Parathyroid adenoma (tissue), 2 donors: Measurements from ENCODE around the gene MAP1A.

Source experiments
- H2AFZ ChIP-seq: fragments of 300-600 bp; sonication (generic); one replicate; pipeline ENCODE4 v1.7.0; 2017; ENCODE audit warnings: antibody characterized with exemption, mild to moderate bottlenecking
- H3K27ac ChIP-seq: fragments of 300-600 bp; sonication (generic); one replicate; pipeline ENCODE4 v1.7.0; 2017
- H3K27me3 ChIP-seq: fragments of 300-600 bp; sonication (generic); one replicate; pipeline ENCODE4 v1.7.0; 2017; ENCODE audit warnings: low read length; ENCODE audit not compliant: control insufficient read depth, insufficient read depth
- H3K36me3 ChIP-seq: fragments of 300-600 bp; sonication (generic); one replicate; pipeline ENCODE4 v1.7.0; 2017; ENCODE audit warnings: low read length; ENCODE audit not compliant: control insufficient read depth, insufficient read depth
- H3K4me1 ChIP-seq: fragments of 300-600 bp; sonication (generic); one replicate; pipeline ENCODE4 v1.7.0; 2017; ENCODE audit warnings: control low read depth
- H3K4me2 ChIP-seq: fragments of 300-600 bp; sonication (generic); one replicate; pipeline ENCODE4 v1.7.0; 2017; ENCODE audit warnings: low read length
- H3K4me3 ChIP-seq: fragments of 300-600 bp; sonication (generic); one replicate; pipeline ENCODE4 v1.7.0; 2017; ENCODE audit warnings: low read depth, low read length
- H3K79me2 ChIP-seq: fragments of 300-600 bp; sonication (generic); one replicate; pipeline ENCODE4 v1.7.0; 2017; ENCODE audit warnings: control low read depth
- H3K9ac ChIP-seq: fragments of 300-600 bp; sonication (generic); one replicate; pipeline ENCODE4 v1.7.0; 2017; ENCODE audit warnings: mild to moderate bottlenecking
- H3K9me3 ChIP-seq: fragments of 300-600 bp; sonication (generic); one replicate; pipeline ENCODE4 v1.7.0; 2017; ENCODE audit warnings: low read length; ENCODE audit not compliant: control insufficient read depth
- TF ChIP-seq, protein P1 (sequence below): fragments of 300-600 bp; sonication (generic); IDR thresholded peaks from one replicate; pipeline ENCODE4 v1.7.0; 2017; ENCODE audit warnings: antibody characterized with exemption, mild to moderate bottlenecking
- donor health status: primary hyperparathyroidism.

MAP1A gene

GRCh38 chr15:43527016-43527801 is 9.8 kb downstream of the MAP1A start:
- TF ChIP-seq, protein P1, sequence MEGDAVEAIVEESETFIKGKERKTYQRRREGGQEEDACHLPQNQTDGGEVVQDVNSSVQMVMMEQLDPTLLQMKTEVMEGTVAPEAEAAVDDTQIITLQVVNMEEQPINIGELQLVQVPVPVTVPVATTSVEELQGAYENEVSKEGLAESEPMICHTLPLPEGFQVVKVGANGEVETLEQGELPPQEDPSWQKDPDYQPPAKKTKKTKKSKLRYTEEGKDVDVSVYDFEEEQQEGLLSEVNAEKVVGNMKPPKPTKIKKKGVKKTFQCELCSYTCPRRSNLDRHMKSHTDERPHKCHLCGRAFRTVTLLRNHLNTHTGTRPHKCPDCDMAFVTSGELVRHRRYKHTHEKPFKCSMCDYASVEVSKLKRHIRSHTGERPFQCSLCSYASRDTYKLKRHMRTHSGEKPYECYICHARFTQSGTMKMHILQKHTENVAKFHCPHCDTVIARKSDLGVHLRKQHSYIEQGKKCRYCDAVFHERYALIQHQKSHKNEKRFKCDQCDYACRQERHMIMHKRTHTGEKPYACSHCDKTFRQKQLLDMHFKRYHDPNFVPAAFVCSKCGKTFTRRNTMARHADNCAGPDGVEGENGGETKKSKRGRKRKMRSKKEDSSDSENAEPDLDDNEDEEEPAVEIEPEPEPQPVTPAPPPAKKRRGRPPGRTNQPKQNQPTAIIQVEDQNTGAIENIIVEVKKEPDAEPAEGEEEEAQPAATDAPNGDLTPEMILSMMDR = no peak
- no peak overlapping the region for H2AFZ ChIP-seq
- H3K4me2 ChIP-seq = no peak overlapping the region
- H3K27me3 ChIP-seq = no peaks in the 10 kb centered on the region
- no peaks in the 10 kb centered on the region for H3K79me2 ChIP-seq
- no peak overlapping the region for H3K9ac ChIP-seq
- H3K4me1 ChIP-seq = no peaks in the 10 kb centered on the region
- H3K4me3 ChIP-seq = no peak overlapping the region
- no peaks in the 10 kb centered on the region for H3K9me3 ChIP-seq
- H3K36me3 ChIP-seq = no peaks in the 10 kb centered on the region
- H3K27ac ChIP-seq = no peak overlapping the region

GRCh38 chr15:43527802-43528541 is 10.6 kb downstream of the MAP1A start:
- H3K9me3 ChIP-seq = no peaks in the 10 kb centered on the region
- no peak overlapping the region for H3K9ac ChIP-seq
- no peak overlapping the region for H3K27ac ChIP-seq
- H3K36me3 ChIP-seq = no peaks in the 10 kb centered on the region
- TF ChIP-seq, protein P1 = no peak
- no peaks in the 10 kb centered on the region for H3K79me2 ChIP-seq
- no peaks in the 10 kb centered on the region for H3K27me3 ChIP-seq
- no peak overlapping the region for H3K4me3 ChIP-seq
- no peak overlapping the region for H3K4me2 ChIP-seq
- H2AFZ ChIP-seq = no peak overlapping the region
- no peaks in the 10 kb centered on the region for H3K4me1 ChIP-seq

DNA sequence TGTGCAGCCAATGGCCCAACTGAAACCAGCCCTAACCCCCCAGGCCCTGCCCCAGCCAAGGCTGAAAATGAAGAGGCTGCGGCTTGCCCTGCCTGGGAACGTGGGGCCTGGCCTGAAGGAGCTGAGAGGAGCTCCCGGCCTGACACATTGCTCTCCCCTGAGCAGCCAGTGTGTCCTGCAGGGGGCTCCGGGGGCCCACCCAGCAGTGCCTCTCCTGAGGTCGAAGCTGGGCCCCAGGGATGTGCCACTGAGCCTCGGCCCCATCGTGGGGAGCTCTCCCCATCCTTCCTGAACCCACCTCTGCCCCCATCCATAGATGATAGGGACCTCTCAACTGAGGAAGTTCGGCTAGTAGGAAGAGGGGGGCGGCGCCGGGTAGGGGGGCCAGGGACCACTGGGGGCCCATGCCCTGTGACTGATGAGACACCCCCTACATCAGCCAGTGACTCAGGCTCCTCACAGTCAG is 11.2 kb downstream of the MAP1A start:
- TF ChIP-seq, protein P1 = no peak
- Histone ChIP-seq H3K9me3 (no peaks in the 10 kb centered on the region), H3K79me2 (no peaks in the 10 kb centered on the region), H3K4me2 (no peak overlapping the region), H3K27me3 (no peaks in the 10 kb centered on the region), H3K4me3 (no peak overlapping the region), H3K27ac (no peak overlapping the region), H3K4me1 (no peaks in the 10 kb centered on the region), H3K36me3 (no peaks in the 10 kb centered on the region), H3K9ac (no peak overlapping the region), H2AFZ (no peak overlapping the region)

- no peak overlapping the region for H3K4me3 ChIP-seq
- no peaks in the 10 kb centered on the region for H3K36me3 ChIP-seq
- no peaks in the 10 kb centered on the region for H3K4me1 ChIP-seq
- H3K4me2 ChIP-seq = no peak overlapping the region
- no peaks in the 10 kb centered on the region for H3K9me3 ChIP-seq
- H3K9ac ChIP-seq = no peak overlapping the region
- no peaks in the 10 kb centered on the region for H3K79me2 ChIP-seq
- H2AFZ ChIP-seq = no peak overlapping the region
- H3K27me3 ChIP-seq = no peaks in the 10 kb centered on the region
- TF ChIP-seq, protein P1 = no peak
- H3K27ac ChIP-seq = no peak overlapping the region
These were observed 11.7 kb downstream of the MAP1A start for GRCh38 chr15:43529141-43529540.
